ENCODE data around the gene CLDN3.

- no peak for TF ChIP-seq HMGXB4 (CRISPR knock-in tag; IDR thresholded peaks at IDR 0.05; ENCODE audit: borderline replicate concordance)
- no peak for TF ChIP-seq MAFK (IDR thresholded peaks at IDR 0.05; ENCODE audit: partially characterized antibody)
- no peak for TF ChIP-seq CTCF (IDR thresholded peaks at IDR 0.05)
- TF ChIP-seq ZC3H11A (IDR thresholded peaks at IDR 0.05), result no peak
- TF ChIP-seq KDM1A (IDR thresholded peaks at IDR 0.05; ENCODE audit: low read depth), result no peak
- no peak for TF ChIP-seq POLR2AphosphoS2 (conservative IDR thresholded peaks at IDR 0.05; ENCODE audit: low read length)
- no peak for TF ChIP-seq ATOH8 (CRISPR knock-in tag; IDR thresholded peaks at IDR 0.05; ENCODE audit: low read depth)
- no peak for TF ChIP-seq HOXA7 (CRISPR knock-in tag; IDR thresholded peaks at IDR 0.05)
- no peak for TF ChIP-seq CBX8 (IDR thresholded peaks at IDR 0.05)
These were observed 3.8 kb upstream of the CLDN3 start for GRCh38 chr7:73773700-73774517.
